Measurements from ENCODE around the gene LSM10.

The LSM10 gene

DNA sequence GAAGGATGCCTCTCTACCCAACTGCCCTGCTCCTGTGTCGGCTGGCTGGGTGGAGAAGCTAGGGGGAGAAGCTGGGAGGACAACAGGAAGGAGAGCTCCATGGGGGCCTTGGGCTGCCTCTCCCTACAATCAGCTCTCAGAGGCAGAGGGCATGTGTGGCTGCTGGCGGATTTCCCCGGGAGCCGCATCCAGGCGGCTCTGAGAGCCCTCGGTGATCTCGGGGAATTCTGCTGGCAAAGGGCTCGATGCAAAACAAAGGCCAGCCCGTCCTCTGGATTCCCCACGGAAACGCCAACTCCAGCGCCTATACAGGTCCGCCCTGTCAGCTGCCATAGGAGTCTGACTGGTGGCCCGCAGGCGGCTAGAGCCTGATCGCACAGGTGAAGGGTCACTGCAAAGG is 47.9 kb downstream of the LSM10 start:
- no peak for DNase-seq

DNA sequence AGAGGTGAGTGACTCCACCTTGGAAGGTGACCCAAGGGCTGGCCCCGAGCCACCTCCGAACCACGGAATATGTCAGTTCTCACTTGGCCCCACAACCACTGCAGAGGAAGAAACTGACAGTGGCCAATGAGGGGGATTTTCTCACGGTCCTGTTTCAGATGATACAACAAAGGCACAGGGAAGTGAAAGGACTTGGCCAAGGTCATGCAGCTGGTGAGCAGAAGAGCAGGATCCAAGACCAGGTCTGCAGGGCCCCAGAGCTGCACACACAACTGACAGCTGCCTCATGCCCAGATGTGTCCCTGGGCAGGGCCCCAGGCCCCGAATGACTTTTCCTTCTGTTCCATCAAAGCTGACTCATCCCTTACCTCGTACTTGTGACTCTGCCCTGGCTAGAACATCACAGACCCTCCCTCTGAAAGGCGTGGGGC is 48.5 kb downstream of the LSM10 start:
- DNase-seq = no peak

DNA sequence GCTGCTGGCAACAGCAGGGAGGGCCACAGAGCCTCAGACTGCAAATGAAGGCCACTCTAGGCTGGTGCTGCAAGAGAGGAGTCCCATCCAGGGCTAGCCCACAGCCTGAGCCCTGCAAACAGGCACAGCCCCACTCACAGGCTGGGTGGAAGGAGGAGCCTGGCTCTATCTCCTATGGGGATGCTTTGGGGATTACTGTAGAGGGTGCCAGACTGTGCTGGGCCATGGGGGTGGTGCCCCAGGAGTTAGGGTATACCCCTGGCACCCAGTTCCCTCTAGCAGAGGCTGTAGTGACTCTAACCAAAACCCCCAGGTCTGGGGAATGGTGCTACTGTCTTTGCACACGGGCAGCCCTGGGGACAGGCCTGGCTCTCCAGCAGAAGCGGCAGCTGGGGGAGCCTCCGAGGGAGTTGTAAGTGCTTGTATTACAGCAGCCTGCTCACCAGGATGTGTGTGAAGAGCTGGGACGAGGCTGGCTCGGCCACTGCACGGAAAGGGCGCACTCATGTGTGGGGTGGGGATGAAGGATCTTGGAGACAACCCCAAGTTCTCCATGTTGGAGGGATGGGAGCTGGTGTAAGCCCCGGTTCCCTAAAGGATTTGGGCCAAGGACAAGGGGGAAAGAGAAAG is 50.9 kb downstream of the LSM10 start:
- DNase-seq = no peak

DNA sequence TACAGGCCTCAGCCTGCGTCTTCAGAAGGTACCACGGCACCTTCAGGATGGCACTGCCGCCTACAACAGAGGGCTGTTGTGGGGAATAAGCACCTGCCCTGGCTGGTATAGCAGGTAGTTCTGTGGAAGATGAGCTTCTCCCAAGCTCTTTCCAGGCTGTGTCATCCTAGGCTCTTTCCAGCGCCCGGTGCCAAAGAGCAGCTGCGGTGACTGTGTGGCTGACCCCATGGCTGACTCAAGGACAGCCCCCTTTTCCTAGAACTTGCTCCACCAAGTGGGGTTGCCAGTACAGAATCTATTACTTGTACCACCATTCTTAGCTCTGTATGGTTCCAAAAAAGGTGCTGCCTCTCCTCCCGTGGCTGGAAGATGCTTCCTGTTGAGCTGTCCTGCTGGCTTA is 52.4 kb downstream of the LSM10 start:
- no peak for DNase-seq

DNA sequence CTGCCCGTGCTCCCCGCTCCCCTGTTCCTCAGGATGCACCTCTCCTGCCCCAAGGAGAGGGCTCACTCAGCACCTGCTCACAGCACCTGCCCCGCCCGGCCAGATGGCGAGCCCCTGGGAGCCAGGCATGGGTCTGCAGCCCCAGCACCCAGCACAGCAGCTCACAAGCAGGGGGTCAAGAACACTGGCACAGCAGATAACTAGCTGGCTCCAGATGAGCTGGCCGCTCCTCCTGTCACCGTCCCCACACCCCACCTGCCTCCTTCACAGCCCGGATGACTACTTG is 53.4 kb downstream of the LSM10 start:
- no peak for DNase-seq

DNA sequence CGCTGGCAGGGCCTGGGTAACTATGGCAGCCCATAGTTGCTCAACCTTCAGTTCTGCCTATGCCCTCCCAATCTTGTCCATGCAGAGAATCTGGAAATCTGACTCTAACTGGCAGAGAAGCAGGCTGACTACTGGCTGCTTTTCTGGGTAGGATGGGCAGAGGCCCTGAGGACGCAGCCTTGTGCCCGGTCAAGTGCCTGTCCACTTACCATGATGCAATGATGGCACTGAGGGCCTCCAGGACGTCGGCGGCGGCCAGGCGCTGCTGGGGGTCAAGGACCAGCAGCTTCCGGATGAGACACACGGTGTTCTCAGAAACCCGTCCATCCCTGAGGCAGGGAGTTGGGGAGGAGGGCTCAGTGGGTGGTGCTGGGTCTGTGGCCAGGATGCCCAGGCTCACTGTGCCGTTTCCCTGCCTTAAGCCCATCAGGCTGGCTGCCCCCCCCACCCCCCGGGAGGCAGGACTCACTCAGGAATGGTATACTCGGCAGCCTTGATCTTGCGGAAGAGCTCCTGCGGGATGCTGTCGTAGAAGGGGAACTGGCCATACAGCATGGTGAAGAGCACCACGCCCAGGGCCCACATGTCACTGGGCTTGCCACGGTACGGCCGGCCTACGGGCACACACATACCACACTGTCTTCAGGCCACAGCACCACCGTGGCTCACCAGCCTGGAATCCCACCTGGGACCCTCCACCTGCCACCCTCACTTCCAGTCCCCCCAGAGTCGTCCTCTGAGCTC is 53.9 kb downstream of the LSM10 start:
- no peak for DNase-seq

Measured in CD4-positive, alpha-beta T cell treated with Interleukin-17A for 4 hours (primary cell).